K562 (cell line): ENCODE results near the gene APC. TPM values are rescaled to one million over a fixed set of nuclear protein-coding genes. Genes with fewer than 3 reads are reported as not detected.

ENCODE experiments used
- ATAC-seq: fragments of 200-7000 bp; cut with Tn5 transposase; 3 replicates; pipeline ENCODE4 v1.9.1; 2020; ENCODE audit warnings: moderate library complexity
- BruUV-seq: library from RNA; stranded (reverse); fragments of 400-500 nt; replicated peaks from 2 replicates; lab custom pipeline; 2021; lab: Mats Ljungman, UMichigan
- CTCF ChIA-PET: fragments of 300-600 bp; formaldehyde crosslinking; extraction: SDS; loops from one replicate; lab custom pipeline; 2021; ENCODE audit warnings: low intra/inter-chr PET ratio; lab: Yijun Ruan, JAX
- POLR2A ChIA-PET: fragments of 300-600, 350-650 bp; sonication (Branson Sonifier 250); formaldehyde crosslinking; extraction: SDS; loops from one replicate; lab custom pipeline; 2021; ENCODE audit warnings: antibody characterized with exemption, inconsistent platforms; lab: Yijun Ruan, JAX
- DNase-seq, 4 experiments: peaks; one replicate each; pipeline versions ENCODE4 v3.0.0 to v3.0.0-alpha.2; 2011 to 2018; ENCODE audit warnings: low spot score in 3 of 4, mixed read lengths in 3 of 4; ENCODE audit errors: extremely low read depth in 1 of 4
- FAIRE-seq: peaks from 2 replicates; lab custom pipeline; 2011; peaks lifted over from hg19 to GRCh38; lab: Jason Lieb, UNC
- H2AFZ ChIP-seq: 2 replicates; pipeline ENCODE4 v1.6.0; 2011; ENCODE audit warnings: low read depth, low read length, control low read depth, inconsistent platforms
- H3K27ac ChIP-seq: fragments of 200-600 bp; 3 replicates; pipeline ENCODE4 v1.8.0; 2011; ENCODE audit warnings: low read depth, mild to moderate bottlenecking, control low read depth, inconsistent platforms, low read length, moderate library complexity, mixed read lengths; ENCODE audit errors: extremely low read depth
- H3K27me3 ChIP-seq, 2 experiments: fragments of 300-600 bp in 1 of 2; 2 replicates in 1 of 2; 3 replicates in 1 of 2; pipeline versions ENCODE4 v1.6.0 to v1.8.0; 2011; ENCODE audit warnings: inconsistent platforms in 2 of 2, low read length in 2 of 2, mild to moderate bottlenecking in 1 of 2, mixed read lengths in 1 of 2, moderate library complexity in 1 of 2; ENCODE audit not compliant: control insufficient read depth in 2 of 2, insufficient read depth in 2 of 2
- H3K36me3 ChIP-seq: fragments of 300-600 bp; 3 replicates; pipeline ENCODE4 v1.8.0; 2011; ENCODE audit warnings: mild to moderate bottlenecking, low read length, inconsistent platforms; ENCODE audit not compliant: control insufficient read depth, insufficient read depth
- H3K4me1 ChIP-seq, 2 experiments: fragments of 200-600 bp in 1 of 2; replicated peaks in 1 of 2; 2 replicates in 1 of 2; 3 replicates in 1 of 2; pipeline versions ENCODE4 v1.5.1 to v1.8.0; 2011; ENCODE audit warnings: inconsistent platforms in 2 of 2, low read length in 2 of 2, mild to moderate bottlenecking in 1 of 2, mixed read lengths in 1 of 2, moderate library complexity in 1 of 2; ENCODE audit not compliant: control insufficient read depth in 2 of 2, insufficient read depth in 2 of 2
- H3K4me2 ChIP-seq: 2 replicates; pipeline ENCODE4 v1.6.1; 2011; ENCODE audit warnings: low read length, control low read depth, inconsistent platforms, mixed read lengths; ENCODE audit not compliant: insufficient read depth
- H3K4me3 ChIP-seq: fragments of 200-600 bp; sonication (generic), shearing (Covaris generic); 2 replicates; pipeline ENCODE4 v1.5.1; 2016; ENCODE audit warnings: control low read depth, inconsistent platforms
- H3K79me2 ChIP-seq: fragments of 200-600 bp; 3 replicates; pipeline ENCODE4 v1.8.0; 2011; ENCODE audit warnings: low read length, inconsistent platforms; ENCODE audit not compliant: control insufficient read depth, insufficient read depth
- H3K9ac ChIP-seq, 2 experiments: 2 replicates each; pipeline versions ENCODE4 v1.6.0 to v1.6.1; 2011; ENCODE audit warnings: low read depth in 2 of 2, low read length in 2 of 2, control low read depth in 1 of 2, inconsistent platforms in 1 of 2, mild to moderate bottlenecking in 1 of 2, mixed read lengths in 1 of 2; ENCODE audit not compliant: insufficient read depth in 1 of 2
- H3K9me1 ChIP-seq: one replicate; pipeline ENCODE4 v1.6.0; 2011; ENCODE audit warnings: inconsistent platforms, mild to moderate bottlenecking, low read length, moderate library complexity; ENCODE audit not compliant: control insufficient read depth, insufficient read depth
- H3K9me3 ChIP-seq: replicated peaks from 2 replicates; pipeline ENCODE4 v1.5.1; 2011; ENCODE audit warnings: low read depth, low read length, inconsistent platforms; ENCODE audit not compliant: control insufficient read depth, insufficient read depth
- H4K20me1 ChIP-seq: replicated peaks from 2 replicates; pipeline ENCODE4 v1.6.1; 2011; ENCODE audit warnings: low read length, inconsistent platforms, mixed read lengths; ENCODE audit not compliant: control insufficient read depth, insufficient read depth
- SNIP1 ChIP-seq: fragments of 450-650 bp; IDR thresholded peaks from 2 replicates; pipeline ENCODE4 v1.7.1; 2017; ENCODE audit warnings: low read depth, mild to moderate bottlenecking
- ZNF280B ChIP-seq: fragments of 250-450 bp; sonication (Bioruptor Pico); IDR thresholded peaks from 2 replicates; pipeline ENCODE4 v1.5.1; 2021; ENCODE audit warnings: mild to moderate bottlenecking
- WGBS: fragments of 100-300 bp; shearing (Covaris generic); methylation state at CpG from one replicate; pipeline ENCODE4 v1.1.6; 2016; ENCODE audit warnings: low coverage, mixed read lengths; ENCODE audit not compliant: insufficient coverage; ENCODE audit errors: missing lambda C conversion rate; 5-methylcytosine and 5-hydroxymethylcytosine counted together
- in situ Hi-C: fragments of 300-500 bp; cut with MboI; formaldehyde crosslinking; loops from 4 replicates; pipeline ENCODE4 v1.15.0; 2018; ENCODE audit warnings: inconsistent platforms, mixed read lengths
- intact Hi-C: fragments of 100-400 bp; cut with micrococcal nuclease; formaldehyde crosslinking; loops from 2 replicates; pipeline ENCODE4 v1.14.2; 2022
- polyA plus RNA-seq, 8 experiments: library from polyadenylated mRNA; depleted of rRNA in 4 of 8; stranded (reverse) in 5 of 8; unstranded in 3 of 8; fragments of >200 nt; fragmentation: Nextera tagmentation in 2 of 8; fragmentation: Illumina TruSeq in 1 of 8; extraction: Ambion mirVana in 2 of 8; extraction: Trizol in 1 of 8; gene quantifications; 2 replicates each; pipeline versions ENCODE4 v1.2.1 to v1.2.3, GENCODE V29; 2011 to 2014; ENCODE audit warnings: inconsistent platforms in 1 of 8, missing spikeins in 1 of 8
- total RNA-seq, 7 experiments: library from RNA; depleted of rRNA in 6 of 7; stranded (reverse); fragments of >200 nt in 6 of 7; fragmentation: Illumina TruSeq in 2 of 7; extraction: Trizol in 2 of 7; gene quantifications; 2 replicates each; pipeline versions ENCODE4 v1.2.1 to v1.2.3, GENCODE V29; 2011 to 2021; ENCODE audit warnings: low replicate concordance in 1 of 7
- TF ChIP-seq, protein P1 (sequence below): fragments of 250-450 bp; sonication (Bioruptor Pico); IDR thresholded peaks from 2 replicates; pipeline ENCODE4 v1.5.0; 2021; ENCODE audit warnings: mild to moderate bottlenecking, moderate library complexity

Gene APC
- total and polyA plus RNA-seq, 9 of the 15 experiments (the other 6 are each of a cell fraction or from before 2014, with no cell fraction given), result 5.7 to 29.5 (median 15.4) TPM

DNA sequence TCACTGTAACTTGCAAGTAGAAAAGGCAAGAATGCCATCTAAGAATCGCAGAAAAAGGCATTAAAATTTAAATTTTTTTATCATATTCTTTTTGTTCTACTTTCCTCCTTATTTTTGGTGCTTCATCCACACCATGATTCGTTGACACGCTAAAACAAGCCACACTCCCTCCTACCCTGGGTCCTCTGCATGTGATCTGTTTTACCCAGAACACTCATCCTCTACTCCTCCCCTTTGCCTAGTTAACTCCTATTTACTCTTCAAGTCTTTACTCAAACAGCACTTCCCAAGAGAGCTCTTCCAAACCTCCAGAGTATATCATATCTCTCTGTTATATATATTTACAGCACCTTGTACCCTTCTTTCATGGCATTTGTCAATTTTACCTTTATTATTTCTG is 62.0 kb downstream of the APC start:
- no peak for FAIRE-seq
- ChIA-PET POLR2A (no interaction called here), CTCF (no interaction called here)
- Histone ChIP-seq H3K9me1 (no peaks in the 10 kb centered on the region), H2AFZ (no peak overlapping the region), H3K79me2 (no peaks in the 10 kb centered on the region), H3K27ac (no peak overlapping the region), H3K4me2 (no peak overlapping the region), H3K36me3 (peaks cover 31% of the 10 kb centered on the region; the same call in 2 of the 3 replicates), H3K27me3 (no peaks in the 10 kb centered on the region), H3K4me1 (peaks cover 0 to 13% of the 10 kb centered on the region in 2 experiments; a peak in 4 of 5 replicates), H4K20me1 (no peaks in the 10 kb centered on the region), H3K9ac (no peak overlapping the region), H3K9me3 (no peaks in the 10 kb centered on the region)
- in situ Hi-C loops, result no loop called here
- BruUV-seq, result no TSS peak
- no peak for DNase-seq
- intact Hi-C loops, result no loop called here
- ATAC-seq, result no peak
- no peak for TF ChIP-seq SNIP1
- no peak for TF ChIP-seq ZNF280B (CRISPR knock-in tag)
- TF ChIP-seq, all 486 proteins: peak for 0
- 83% methylated on average over 3 of the region's 3 CpGs for WGBS
- no peak overlapping the region for H3K4me3 ChIP-seq

DNA sequence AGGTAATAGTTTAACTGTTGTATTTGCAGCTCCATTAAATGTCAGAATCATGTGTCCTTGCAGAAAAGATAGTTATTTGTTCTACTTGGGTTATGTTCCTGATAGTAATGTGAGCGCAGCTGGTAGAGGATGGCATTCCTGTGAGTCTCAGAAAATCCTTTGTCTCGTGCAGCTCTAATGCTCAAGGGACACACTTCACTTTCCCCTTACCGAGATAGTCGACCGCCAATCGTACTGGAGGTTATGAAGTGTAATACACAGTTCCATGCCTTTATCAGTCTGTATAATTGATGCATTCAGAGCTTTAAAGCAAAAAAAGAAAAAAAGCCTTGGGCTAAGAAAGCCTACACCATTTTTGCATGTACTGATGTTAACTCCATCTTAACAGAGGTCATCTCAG is 63.2 kb downstream of the APC start:
- in situ Hi-C loops (no loop called here), intact Hi-C loops (no loop called here)
- no peaks in the 10 kb centered on the region for H4K20me1 ChIP-seq
- no peak overlapping the region for H2AFZ ChIP-seq
- H3K36me3 ChIP-seq, result peaks cover 28% of the 10 kb centered on the region; the same call in 2 of the 3 replicates
- H3K9me1 ChIP-seq, result no peaks in the 10 kb centered on the region
- no peak overlapping the region for H3K4me2 ChIP-seq
- ATAC-seq (no peak), FAIRE-seq (no peak), DNase-seq (no peak)
- no peak overlapping the region for H3K4me3 ChIP-seq
- H3K27me3 ChIP-seq, result no peaks in the 10 kb centered on the region
- H3K9me3 ChIP-seq, result no peaks in the 10 kb centered on the region
- ChIA-PET CTCF (no interaction called here), POLR2A (interaction anchor here (0.5 kb wide), 1 partner anchor 291 kb away, joined by 4 read pairs; no protein-coding TSS in a partner anchor)
- TF ChIP-seq, protein P1, sequence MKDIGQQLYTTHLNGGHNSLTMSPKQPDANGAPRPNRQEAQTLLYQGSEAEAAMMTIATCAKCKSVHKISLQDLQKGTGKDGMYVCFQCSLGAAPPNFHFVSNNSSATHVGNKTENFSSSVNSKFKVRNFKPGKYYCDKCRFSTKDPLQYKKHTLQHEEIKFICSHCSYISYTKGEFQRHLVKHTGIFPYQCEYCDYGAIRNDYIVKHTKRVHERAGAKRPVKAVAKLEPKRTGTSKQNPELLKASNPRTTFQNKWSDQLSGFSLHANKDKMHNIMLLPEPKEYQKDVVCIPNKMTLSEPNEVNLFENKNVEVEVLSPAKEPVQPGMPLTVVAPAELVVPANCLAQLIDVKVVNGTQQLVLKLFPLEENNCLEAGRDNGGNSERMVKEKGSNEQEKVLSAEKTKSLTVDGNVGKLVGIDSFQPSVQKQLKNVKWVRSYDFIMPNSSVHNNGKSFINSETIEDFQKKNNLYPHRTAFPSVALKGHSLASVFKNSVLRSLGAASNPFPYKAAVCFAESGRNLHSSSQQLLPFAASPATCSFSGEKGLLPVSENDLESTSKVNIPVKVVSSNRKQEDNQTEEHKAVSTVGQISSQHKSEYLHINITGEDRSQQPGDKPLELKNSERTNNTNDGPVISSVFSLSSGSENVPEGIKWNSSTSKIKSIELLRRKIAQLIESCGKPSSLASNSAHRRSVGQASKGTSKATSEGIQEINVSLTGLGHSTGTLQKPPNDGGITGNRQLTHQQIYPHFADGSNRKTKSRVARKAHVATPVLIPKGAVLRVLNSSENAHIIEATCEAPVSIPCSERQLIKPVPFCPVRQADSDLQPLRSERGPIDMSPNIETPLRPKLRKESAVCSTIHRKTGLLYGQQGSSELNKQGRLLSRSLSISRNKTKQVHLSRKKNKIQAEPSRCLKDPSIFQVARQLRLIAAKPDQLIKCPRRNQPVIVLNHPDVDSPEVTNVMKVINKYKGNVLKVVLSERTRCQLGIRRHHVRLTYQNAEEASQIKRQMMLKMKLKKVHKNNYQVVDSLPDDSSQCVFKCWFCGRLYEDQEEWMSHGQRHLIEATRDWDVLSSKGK (CRISPR knock-in tag), result no peak
- WGBS, result 96% methylated on average over 6 of the region's 6 CpGs
- H3K79me2 ChIP-seq, result no peaks in the 10 kb centered on the region
- H3K4me1 ChIP-seq, result peaks cover 0 to 5% of the 10 kb centered on the region in 2 experiments; a peak in 3 of 5 replicates
- no peak overlapping the region for H3K9ac ChIP-seq
- BruUV-seq, result no TSS peak
- no peak overlapping the region for H3K27ac ChIP-seq
